NCI-H345 (cell line): ENCODE measurements around the gene LCT.
"Not testable (repeated sequence)": the region's sequence is repeated elsewhere in the genome, so short reads cannot be mapped to it uniquely, and the experiment has no call there.

ENCODE experiments used
- DNase-seq: peaks from one replicate; lab custom pipeline; 2025; lab: John Stamatoyannopoulos, UW

Gene LCT

GRCh38 chr2:135831180-135831812 lies 5.7 kb downstream of the LCT start:
- no peak for DNase-seq

GRCh38 chr2:135829378-135830135 lies 7.4 kb downstream of the LCT start:
- peak; percentile 45 for DNase-seq

- DNase-seq: no peak
These were observed 10.4 kb downstream of the LCT start for GRCh38 chr2:135826544-135826943.

DNA sequence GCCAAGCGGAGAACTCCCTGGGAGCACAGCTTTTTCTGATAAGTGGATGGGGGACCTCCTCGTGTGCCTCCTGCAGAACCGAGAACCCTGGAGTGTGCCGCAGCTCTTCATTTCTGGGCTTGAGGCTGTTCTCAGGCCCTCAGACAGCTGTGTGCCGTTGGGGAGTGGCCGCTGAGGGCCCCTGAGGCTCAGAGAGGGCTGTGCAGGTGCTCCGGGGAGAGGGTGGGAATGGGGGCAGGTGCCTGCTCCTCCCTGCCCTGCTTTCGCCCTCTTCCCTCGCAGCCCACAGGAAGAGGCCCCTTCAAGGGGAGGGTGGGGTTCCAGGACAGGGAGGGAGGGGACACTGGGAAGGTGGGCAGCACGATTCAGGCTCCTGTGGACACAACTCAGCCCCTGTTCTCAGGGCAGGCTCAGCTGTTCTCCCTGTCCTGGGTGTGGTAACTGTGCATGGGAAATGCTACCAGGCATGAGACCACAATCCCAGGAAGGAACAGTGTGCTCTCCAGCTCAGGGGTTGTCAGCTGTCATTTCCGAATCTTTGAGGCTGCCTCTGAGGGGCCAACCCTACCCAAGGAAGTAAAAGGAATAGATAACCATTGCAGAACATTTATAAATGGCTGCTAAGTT lies 11.3 kb downstream of the LCT start:
- DNase-seq: peak; percentile 72

- no peak for DNase-seq
These were observed 11.9 kb downstream of the LCT start for GRCh38 chr2:135825131-135825530.

- no peak for DNase-seq
These were observed 14.1 kb downstream of the LCT start for GRCh38 chr2:135822855-135823254.

DNA sequence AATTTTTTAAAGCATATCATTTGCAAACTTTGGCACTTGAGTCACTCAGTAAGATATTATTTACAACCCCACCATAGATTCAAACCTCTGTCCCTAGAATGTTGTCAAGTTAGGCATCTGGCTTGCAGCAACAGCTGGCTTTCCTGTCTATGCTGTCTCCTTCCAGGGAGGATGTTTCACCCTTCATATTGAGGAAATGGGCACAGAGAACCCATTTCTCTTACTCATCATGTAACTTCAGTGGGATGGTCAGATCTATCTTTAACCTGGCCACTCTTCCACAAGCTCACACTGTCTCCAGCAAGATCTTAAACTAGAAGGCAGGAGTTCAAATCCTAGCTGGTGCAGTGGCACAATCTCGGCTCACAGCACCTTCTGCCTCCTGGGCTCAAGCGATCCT lies 15.8 kb downstream of the LCT start:
- no peak for DNase-seq

GRCh38 chr2:135820003-135820618 lies 16.9 kb downstream of the LCT start:
- peak; percentile 51 for DNase-seq

DNA sequence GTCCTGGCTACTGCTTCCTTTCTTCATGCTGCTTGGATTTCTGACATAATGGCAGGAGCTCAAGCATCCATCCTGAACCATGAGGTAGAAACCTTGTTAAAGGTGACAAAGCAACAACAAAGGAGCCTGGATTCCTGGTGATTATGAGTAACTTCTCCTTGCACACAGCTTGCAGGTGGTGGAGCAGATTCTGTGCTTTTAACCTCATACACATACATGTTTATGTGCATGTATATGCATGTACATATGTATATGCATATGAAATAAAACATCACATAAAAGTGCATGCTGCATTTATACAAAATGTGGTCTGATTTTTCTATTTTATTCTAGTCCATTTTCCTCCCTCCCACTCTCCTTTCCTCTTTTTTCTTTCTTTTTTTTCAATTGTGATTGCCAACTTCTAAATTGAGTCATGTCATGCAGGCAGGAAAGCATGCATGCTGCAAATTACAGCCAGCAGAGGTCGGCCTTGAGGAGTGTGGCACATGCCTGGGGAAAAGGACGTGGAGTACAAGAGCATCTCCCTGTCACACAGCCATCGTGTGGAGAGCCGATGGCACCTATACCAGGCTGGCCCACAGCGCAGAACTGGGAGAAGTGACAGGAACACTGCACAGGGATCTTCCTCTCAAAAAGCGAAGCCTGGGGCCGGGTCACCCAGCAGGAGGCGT lies 17.9 kb downstream of the LCT start:
- DNase-seq: no peak

DNA sequence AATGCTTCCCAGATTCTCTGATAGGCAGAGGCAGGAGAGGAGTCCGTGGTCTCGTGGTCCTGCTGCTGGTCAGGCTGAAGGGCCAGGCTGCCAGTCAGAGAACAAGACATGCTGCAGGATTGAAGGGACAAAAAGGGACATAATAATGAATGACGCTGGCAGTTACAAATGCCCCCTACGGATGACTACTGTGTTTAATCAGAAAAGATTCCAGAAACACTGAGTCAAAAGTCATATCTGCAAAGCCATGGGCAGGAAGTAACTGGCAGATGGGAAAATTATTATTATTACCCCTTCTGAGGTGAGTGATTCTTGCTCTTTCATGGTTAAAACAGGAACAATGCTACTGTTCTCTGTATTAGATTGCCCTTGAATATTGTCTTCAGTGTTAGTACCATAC lies 19.0 kb downstream of the LCT start:
- DNase-seq: no peak

DNA sequence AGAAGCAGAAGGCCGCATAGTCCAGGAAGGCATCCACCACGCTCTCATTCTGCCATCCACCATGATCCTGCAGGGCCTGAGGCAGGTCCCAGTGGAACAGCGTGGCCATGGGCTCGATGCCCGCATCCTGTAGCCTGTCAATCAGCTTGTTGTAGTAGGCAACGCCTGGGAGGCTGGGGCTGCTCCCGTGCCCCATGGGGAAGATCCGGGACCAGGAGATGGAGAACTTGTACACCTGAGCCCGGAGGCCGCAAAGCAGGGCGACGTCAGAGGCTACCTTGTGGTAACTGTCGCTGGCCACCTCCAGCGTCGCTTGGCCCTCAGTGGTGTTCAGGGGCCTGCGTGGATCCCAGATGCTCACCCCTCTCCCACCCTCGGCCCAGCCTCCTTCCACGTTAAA lies 19.5 kb downstream of the LCT start:
- no peak for DNase-seq

DNA sequence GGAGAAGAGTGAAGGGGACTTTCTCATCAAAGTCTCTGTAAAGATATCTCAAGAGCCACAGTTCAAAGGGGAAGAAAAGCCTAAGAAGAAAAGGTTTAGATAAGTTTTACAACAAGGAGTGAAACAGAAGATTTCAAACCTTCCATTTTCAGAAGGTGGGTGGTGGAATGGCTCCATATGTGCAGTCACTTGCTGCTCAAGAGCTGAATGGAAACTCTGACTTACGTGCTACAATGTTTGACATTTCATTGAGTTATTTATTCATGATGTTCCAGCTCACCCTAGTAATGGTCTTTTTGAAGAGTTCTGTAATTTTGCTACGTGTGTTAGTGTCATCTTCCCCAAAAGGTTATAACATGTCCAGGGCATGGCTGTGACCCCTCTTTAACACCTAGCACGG lies 21.7 kb downstream of the LCT start:
- no peak for DNase-seq

- no peak for DNase-seq
These were observed 24.0 kb downstream of the LCT start for GRCh38 chr2:135812907-135813511.

- not testable (repeated sequence) for DNase-seq
These were observed 29.1 kb downstream of the LCT start for GRCh38 chr2:135807874-135808273.

- DNase-seq: no peak
These were observed 33.7 kb downstream of the LCT start for GRCh38 chr2:135803278-135803677.

DNA sequence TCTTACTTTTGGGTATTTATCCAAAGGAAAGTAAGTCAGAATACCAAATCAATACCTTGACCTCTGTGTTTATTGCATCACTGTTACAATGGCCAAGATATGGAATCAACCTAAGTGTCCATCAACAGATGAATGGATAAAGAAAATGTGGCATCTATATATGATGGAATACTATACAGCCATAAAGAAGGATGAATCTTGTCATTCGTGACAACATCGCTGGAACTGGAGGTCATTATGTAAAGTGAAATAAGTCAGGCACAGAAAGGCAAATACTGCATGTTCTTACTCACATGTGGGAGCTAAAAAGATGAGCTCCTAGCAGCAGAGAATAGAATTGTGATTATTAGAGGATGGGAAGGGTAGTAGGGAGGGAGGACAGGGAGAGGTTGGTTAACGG lies 34.6 kb downstream of the LCT start:
- DNase-seq: no peak

GRCh38 chr2:135800513-135801460 lies 36.2 kb downstream of the LCT start:
- DNase-seq: no peak

- no peak for DNase-seq
These were observed 37.2 kb downstream of the LCT start for GRCh38 chr2:135799738-135800137.

- DNase-seq: no peak
These were observed 38.2 kb downstream of the LCT start for GRCh38 chr2:135798762-135799161.

DNA sequence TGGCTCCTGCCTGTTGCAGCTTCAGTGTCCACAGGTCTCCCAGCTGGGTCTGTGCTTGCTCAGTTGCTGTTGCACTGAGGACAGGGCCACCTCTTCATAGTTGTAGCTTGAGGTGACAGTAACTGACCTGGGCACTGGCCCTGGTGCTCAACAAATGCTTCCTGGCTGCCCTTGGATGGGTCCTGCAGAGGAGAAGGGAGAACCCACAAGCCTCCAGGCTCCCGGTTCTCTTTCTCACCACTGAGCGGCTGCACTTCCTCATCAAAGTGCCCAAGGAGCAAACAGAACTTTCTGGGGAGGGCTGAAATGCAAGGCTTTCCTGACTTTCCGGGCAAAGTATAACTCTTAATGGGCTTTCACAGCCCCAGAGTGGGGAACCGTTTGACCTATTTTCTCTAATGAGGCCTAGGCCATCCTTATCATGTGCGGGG lies 38.7 kb downstream of the LCT start:
- no peak for DNase-seq
